Testis (tissue), 2 donors: ENCODE results near the gene ELAVL4.

Source experiments
- POLR2A ChIP-seq: fragments of 450-650 bp; IDR thresholded peaks from one replicate; pipeline ENCODE4 v1.6.1; 2017; ENCODE audit warnings: antibody characterized with exemption, mild to moderate bottlenecking, moderate library complexity
- TF ChIP-seq, protein P1 (sequence below), 3 experiments: fragments of 450-650 bp in 2 of 3; fragments of 200-600 bp in 1 of 3; sonication (generic) in 1 of 3; IDR thresholded peaks; one replicate each; pipeline ENCODE4 v1.5.1; 2016 to 2019; ENCODE audit warnings: antibody characterized with exemption in 3 of 3, mild to moderate bottlenecking in 2 of 3, moderate library complexity in 1 of 3

DNA sequence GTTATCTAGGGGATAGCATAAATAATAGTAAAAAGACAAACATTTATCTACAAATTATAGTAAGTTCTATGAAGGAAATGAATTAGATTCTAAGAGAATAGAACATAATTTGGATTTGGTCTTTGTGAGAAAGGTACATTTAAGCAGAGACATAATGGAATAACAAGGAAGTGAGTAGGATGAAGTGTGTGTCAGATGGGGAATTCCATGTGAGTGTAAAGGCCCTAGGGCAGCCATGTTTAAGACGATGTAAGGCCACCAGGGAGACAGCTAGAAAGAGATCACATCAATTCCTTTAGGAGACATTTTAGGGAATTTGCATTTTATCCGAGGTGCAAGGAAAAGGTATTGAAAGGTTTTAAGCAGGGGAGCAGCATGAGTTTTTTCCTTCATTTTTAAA is 33.8 kb upstream of the ELAVL4 start:
- TF ChIP-seq, protein P1, sequence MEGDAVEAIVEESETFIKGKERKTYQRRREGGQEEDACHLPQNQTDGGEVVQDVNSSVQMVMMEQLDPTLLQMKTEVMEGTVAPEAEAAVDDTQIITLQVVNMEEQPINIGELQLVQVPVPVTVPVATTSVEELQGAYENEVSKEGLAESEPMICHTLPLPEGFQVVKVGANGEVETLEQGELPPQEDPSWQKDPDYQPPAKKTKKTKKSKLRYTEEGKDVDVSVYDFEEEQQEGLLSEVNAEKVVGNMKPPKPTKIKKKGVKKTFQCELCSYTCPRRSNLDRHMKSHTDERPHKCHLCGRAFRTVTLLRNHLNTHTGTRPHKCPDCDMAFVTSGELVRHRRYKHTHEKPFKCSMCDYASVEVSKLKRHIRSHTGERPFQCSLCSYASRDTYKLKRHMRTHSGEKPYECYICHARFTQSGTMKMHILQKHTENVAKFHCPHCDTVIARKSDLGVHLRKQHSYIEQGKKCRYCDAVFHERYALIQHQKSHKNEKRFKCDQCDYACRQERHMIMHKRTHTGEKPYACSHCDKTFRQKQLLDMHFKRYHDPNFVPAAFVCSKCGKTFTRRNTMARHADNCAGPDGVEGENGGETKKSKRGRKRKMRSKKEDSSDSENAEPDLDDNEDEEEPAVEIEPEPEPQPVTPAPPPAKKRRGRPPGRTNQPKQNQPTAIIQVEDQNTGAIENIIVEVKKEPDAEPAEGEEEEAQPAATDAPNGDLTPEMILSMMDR (IDR thresholded peaks at IDR 0.05), result no peak
- TF ChIP-seq POLR2A, result no peak
